ENCODE results near the gene EEFSEC. TPM values are rescaled to one million over a fixed set of nuclear protein-coding genes. Genes with fewer than 3 reads are reported as not detected.

The EEFSEC gene
- total RNA-seq, 3 donors from 2014 or later = 13.9 to 28.2 (median 19.8) TPM

DNA sequence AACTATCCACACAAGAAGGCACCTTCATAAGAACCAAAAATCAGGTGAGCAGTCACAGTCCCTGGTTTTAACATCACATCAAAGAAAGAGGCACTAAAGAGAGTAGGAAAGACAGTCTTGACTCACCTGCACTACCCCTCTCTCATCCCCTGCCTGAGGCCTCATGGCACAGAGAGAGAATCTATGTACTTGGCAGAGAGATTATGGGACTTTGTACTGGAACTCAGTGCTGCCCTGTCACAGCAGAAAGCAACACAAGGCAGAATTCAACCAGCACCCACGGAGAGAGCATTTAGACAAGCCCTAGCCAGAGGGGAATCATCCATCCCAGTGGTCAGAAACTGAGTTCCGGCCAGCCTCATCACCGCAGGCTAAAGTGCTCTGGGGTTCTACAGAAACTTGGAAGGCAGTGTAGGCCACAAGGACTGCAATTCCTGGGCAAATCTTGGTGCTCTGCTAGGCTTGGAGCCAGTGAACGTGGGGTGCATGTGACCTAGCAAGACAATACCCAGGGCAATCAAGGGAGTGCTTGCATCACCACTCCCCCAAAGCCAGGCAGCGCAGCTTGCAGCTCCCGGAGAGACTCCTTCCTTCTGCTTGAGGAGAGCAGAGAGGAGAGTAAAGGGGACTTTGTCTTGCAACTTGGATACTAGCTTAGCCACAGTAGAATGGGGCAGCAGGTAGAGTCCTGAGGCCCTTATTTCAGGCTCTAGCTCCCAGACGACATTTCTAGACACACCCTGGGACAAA lies 21.2 kb upstream of the EEFSEC start:
- no peaks in the 10 kb centered on the region for H3K27me3 ChIP-seq
- no peak overlapping the region for H3K27ac ChIP-seq
- TF ChIP-seq, protein P1, sequence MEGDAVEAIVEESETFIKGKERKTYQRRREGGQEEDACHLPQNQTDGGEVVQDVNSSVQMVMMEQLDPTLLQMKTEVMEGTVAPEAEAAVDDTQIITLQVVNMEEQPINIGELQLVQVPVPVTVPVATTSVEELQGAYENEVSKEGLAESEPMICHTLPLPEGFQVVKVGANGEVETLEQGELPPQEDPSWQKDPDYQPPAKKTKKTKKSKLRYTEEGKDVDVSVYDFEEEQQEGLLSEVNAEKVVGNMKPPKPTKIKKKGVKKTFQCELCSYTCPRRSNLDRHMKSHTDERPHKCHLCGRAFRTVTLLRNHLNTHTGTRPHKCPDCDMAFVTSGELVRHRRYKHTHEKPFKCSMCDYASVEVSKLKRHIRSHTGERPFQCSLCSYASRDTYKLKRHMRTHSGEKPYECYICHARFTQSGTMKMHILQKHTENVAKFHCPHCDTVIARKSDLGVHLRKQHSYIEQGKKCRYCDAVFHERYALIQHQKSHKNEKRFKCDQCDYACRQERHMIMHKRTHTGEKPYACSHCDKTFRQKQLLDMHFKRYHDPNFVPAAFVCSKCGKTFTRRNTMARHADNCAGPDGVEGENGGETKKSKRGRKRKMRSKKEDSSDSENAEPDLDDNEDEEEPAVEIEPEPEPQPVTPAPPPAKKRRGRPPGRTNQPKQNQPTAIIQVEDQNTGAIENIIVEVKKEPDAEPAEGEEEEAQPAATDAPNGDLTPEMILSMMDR (IDR thresholded peaks at IDR 0.05) = no peak
- TF ChIP-seq POLR2A (IDR thresholded peaks at IDR 0.05) (no peak), POLR2AphosphoS5 (IDR thresholded peaks at IDR 0.05) (no peak)
- H3K36me3 ChIP-seq = no peaks in the 10 kb centered on the region
- intact Hi-C loops (cut with DNase I; ENCODE audit: low total_unique reads) = no loop called here
- no peaks in the 10 kb centered on the region for H3K4me1 ChIP-seq
- H3K4me3 ChIP-seq = no peak overlapping the region
- DNase-seq (ENCODE audit: low spot score in 2 of 2) = no peak
- H3K9me3 ChIP-seq = no peaks in the 10 kb centered on the region

DNA sequence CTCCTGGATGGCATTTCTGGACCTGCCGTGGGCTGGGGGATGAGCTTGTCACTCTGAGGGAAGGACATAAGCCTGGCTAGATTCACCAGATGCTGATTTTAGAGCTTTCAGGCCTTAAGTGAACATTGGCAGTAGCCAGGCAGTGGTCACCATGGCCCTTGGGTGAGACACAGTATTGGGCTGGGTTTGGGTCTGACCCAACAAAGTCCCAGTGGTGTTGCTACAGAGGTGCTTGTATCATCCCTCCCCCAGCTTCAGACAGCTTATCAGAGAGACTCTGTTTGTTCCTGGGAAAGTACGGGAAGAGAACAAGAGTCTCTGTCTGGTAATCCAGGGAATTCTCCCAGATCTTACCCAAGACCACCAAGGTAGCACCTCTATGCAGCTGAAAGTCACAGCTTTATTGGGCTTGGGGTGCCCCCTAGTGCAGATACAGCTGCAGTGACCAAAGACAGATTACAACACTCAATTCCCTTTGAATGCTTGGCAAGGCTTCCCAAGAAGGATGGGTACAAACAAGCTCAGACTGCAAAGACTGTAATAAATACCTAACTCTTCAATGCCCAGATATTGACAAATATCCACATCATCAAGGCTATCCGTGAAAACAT lies 19.9 kb upstream of the EEFSEC start:
- TF ChIP-seq POLR2A (IDR thresholded peaks at IDR 0.05) (no peak), POLR2AphosphoS5 (IDR thresholded peaks at IDR 0.05) (no peak)
- TF ChIP-seq, protein P1 (IDR thresholded peaks at IDR 0.05) = no peak

DNA sequence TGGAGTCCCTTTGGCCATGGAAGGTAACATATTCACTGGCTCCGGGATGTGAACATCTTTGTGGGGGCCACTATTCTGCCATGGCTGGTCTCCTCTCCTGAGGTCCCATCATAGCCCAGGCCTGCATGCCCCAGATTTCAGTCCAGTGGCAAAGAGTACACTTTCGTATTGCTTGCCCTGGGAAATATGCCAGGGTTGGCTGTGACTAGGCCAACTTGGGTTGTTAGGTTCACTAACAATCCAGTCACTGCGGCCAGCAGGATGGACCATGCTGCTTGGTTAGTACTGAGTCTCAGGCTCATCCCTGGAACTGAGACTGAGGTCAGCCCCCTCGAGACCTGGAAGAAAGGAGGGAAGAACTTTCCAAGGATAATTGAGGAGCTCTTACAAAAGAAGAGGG lies 9.8 kb upstream of the EEFSEC start:
- Histone ChIP-seq H3K4me1 (no peaks in the 10 kb centered on the region), H3K9me3 (no peaks in the 10 kb centered on the region), H3K36me3 (no peaks in the 10 kb centered on the region), H3K27me3 (no peaks in the 10 kb centered on the region), H3K27ac (no peak overlapping the region), H3K4me3 (no peak overlapping the region)
- DNase-seq (ENCODE audit: low spot score in 2 of 2) = no peak
- intact Hi-C loops (cut with DNase I; ENCODE audit: low total_unique reads) = no loop called here
- TF ChIP-seq, protein P1 (IDR thresholded peaks at IDR 0.05) = no peak
- TF ChIP-seq POLR2A (IDR thresholded peaks at IDR 0.05) (no peak), POLR2AphosphoS5 (IDR thresholded peaks at IDR 0.05) (no peak)

More for the DNA sequence above, 19.9 kb upstream of the EEFSEC start:
- DNase-seq (ENCODE audit: low spot score in 2 of 2) = no peak
- H3K27me3 ChIP-seq = no peaks in the 10 kb centered on the region
- H3K4me1 ChIP-seq = no peaks in the 10 kb centered on the region
- H3K9me3 ChIP-seq = no peaks in the 10 kb centered on the region
- no peaks in the 10 kb centered on the region for H3K36me3 ChIP-seq
- no peak overlapping the region for H3K4me3 ChIP-seq
- intact Hi-C loops (cut with DNase I; ENCODE audit: low total_unique reads) = no loop called here
- no peak overlapping the region for H3K27ac ChIP-seq

DNA sequence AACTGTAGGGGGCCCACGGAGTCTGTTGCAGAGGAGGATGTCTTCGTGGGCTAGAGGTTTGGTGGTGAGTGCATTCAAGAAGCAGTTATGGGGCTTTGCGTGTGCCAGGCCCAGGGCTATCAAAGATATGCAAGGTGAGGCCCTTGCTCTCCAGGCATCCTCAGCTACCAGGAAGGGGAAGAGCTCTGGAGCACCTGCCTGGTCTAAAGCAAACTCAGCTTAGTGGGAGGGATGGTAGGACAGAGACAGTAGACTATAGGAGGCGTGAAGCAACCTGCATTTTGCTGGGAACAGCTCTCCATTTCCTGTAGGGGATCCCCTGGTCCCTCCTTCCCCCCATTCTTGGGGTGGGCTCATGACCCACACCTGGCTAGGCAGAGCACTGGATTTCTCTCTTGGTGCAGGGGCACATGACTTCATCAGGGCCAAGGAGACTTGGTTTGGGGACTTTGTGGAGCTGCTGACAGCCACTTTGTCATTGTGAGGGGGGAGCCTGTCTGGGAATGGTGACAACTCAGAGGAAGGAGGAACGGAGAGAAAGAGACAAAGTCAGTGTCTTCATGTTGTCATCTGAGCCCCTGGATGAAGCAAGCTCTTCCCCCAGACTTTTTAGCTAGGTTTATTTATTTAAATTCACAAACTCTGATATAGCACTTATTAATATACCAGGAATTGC lies 8.6 kb upstream of the EEFSEC start:
- TF ChIP-seq POLR2AphosphoS5 (IDR thresholded peaks at IDR 0.05) (no peak), POLR2A (IDR thresholded peaks at IDR 0.05) (no peak)
- TF ChIP-seq, protein P1 (IDR thresholded peaks at IDR 0.05) = no peak
- DNase-seq (ENCODE audit: low spot score in 2 of 2) = no peak
- H3K4me3 ChIP-seq = no peak overlapping the region
- no peaks in the 10 kb centered on the region for H3K4me1 ChIP-seq
- no peaks in the 10 kb centered on the region for H3K9me3 ChIP-seq
- intact Hi-C loops (cut with DNase I; ENCODE audit: low total_unique reads) = no loop called here
- H3K27me3 ChIP-seq = no peaks in the 10 kb centered on the region
- H3K27ac ChIP-seq = no peak overlapping the region
- H3K36me3 ChIP-seq = no peaks in the 10 kb centered on the region

DNA sequence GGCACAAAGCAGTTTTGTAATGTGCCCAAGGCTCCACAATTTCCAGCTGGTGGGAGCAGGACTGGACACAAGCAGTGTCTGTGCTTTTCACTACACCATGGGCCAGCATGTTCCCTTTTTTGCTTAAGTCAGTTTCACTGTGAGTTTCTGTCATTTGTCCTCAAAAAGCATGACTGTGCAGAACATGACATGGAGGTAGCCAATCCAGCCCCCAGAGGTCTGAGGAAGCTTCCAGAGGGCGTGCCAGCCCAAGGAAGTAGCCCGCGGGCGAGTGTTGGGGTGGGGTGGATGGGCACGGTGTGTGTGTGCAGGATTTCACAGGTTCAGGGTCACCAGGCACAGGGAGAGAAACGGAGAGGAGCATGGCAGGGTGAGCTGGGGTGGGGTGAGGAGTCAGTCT lies 8.0 kb upstream of the EEFSEC start:
- Histone ChIP-seq H3K36me3 (no peaks in the 10 kb centered on the region), H3K27ac (no peak overlapping the region), H3K9me3 (no peaks in the 10 kb centered on the region), H3K4me3 (no peak overlapping the region), H3K4me1 (no peaks in the 10 kb centered on the region), H3K27me3 (no peaks in the 10 kb centered on the region)
- no peak for DNase-seq (ENCODE audit: low spot score in 2 of 2)
- intact Hi-C loops (cut with DNase I; ENCODE audit: low total_unique reads) = no loop called here
- no peak for TF ChIP-seq POLR2AphosphoS5 (IDR thresholded peaks at IDR 0.05)
- TF ChIP-seq, protein P1 (IDR thresholded peaks at IDR 0.05) = no peak
- no peak for TF ChIP-seq POLR2A (IDR thresholded peaks at IDR 0.05)

Data from breast epithelium (tissue), 4 donors.